Lung (tissue), 12 donors: ENCODE data around the gene DNAH10. TPM values are rescaled to one million over a fixed set of nuclear protein-coding genes. Genes with fewer than 3 reads are reported as not detected.

Source experiments
- ATAC-seq: fragments of 200-7000 bp; cut with Tn5 transposase; one replicate; pipeline ENCODE4 v1.9.1; 2020; ENCODE audit warnings: moderate number of reproducible peaks; ENCODE audit not compliant: insufficient read depth, low FRiP score
- DNase-seq, 3 donors: peaks; one replicate each; pipeline ENCODE4 v3.0.0-alpha.2; 2013 to 2017
- H3K27ac ChIP-seq, 2 donors: one replicate each; pipeline ENCODE4 v1.5.1; 2013; ENCODE audit warnings: mild to moderate bottlenecking in 2 of 2, moderate library complexity in 2 of 2, control low read depth in 1 of 2, inconsistent platforms in 1 of 2, low read depth in 1 of 2, low read length in 1 of 2
- H3K27me3 ChIP-seq, 3 donors: one replicate each; pipeline ENCODE4 v1.5.1; 2013; ENCODE audit warnings: low read length in 2 of 3; ENCODE audit not compliant: control insufficient read depth in 3 of 3, insufficient read depth in 3 of 3
- H3K36me3 ChIP-seq, 4 donors: one replicate each; pipeline ENCODE4 v1.5.1; 2013; ENCODE audit warnings: low read length in 4 of 4, mild to moderate bottlenecking in 1 of 4, moderate library complexity in 1 of 4; ENCODE audit not compliant: control insufficient read depth in 4 of 4, insufficient read depth in 4 of 4
- H3K4me1 ChIP-seq, 5 donors: one replicate each; pipeline ENCODE4 v1.5.1; 2013; ENCODE audit warnings: low read length in 5 of 5, mild to moderate bottlenecking in 2 of 5, moderate library complexity in 1 of 5; ENCODE audit not compliant: control insufficient read depth in 5 of 5, insufficient read depth in 5 of 5
- H3K4me3 ChIP-seq: one replicate; pipeline ENCODE4 v1.5.1; 2013; ENCODE audit warnings: mild to moderate bottlenecking, control low read depth, moderate library complexity
- H3K9ac ChIP-seq, 2 donors: one replicate each; pipeline ENCODE4 v1.5.1; 2013; ENCODE audit warnings: low read length in 2 of 2, control low read depth in 1 of 2; ENCODE audit not compliant: insufficient read depth in 1 of 2
- H3K9me3 ChIP-seq, 4 donors: one replicate each; pipeline ENCODE4 v1.5.1; 2013; ENCODE audit warnings: low read length in 3 of 4, mild to moderate bottlenecking in 1 of 4, moderate library complexity in 1 of 4; ENCODE audit not compliant: control insufficient read depth in 4 of 4, insufficient read depth in 3 of 4
- CTCF ChIP-seq: IDR thresholded peaks from 2 replicates; pipeline ENCODE4 v1.5.1; 2012; ENCODE audit warnings: mild to moderate bottlenecking; ENCODE audit errors: control extremely low read depth, extremely low read depth
- WGBS, 2 donors: extraction: QIAGEN DNeasy Blood & Tissue Kit; methylation state at CpG; one replicate each; pipeline ENCODE4 v1.1.7; 2013; 5-methylcytosine and 5-hydroxymethylcytosine counted together
- polyA plus RNA-seq, 2 donors: library from polyadenylated mRNA; stranded (reverse); fragments of 200-250 nt; gene quantifications; one replicate each; pipeline ENCODE4 v1.2.1, GENCODE V29; 2013
- total RNA-seq, 2 donors: library from RNA; depleted of rRNA in 1 of 2; stranded (reverse); fragments of >200 nt in 1 of 2; gene quantifications; one replicate each; pipeline ENCODE4 v1.2.1, GENCODE V29; 2014 to 2021
- donor health status: control.
- donor health status: control.
- donor health status: Bipolar disorder and iron deficiency.
- donor health status: healthy.
- donor health status: DM: yes; HTN: yes; CAD: no.

The DNAH10 gene
- total and polyA plus RNA-seq, 4 donors: 2.0 to 21.7 (median 9.1) TPM

DNA sequence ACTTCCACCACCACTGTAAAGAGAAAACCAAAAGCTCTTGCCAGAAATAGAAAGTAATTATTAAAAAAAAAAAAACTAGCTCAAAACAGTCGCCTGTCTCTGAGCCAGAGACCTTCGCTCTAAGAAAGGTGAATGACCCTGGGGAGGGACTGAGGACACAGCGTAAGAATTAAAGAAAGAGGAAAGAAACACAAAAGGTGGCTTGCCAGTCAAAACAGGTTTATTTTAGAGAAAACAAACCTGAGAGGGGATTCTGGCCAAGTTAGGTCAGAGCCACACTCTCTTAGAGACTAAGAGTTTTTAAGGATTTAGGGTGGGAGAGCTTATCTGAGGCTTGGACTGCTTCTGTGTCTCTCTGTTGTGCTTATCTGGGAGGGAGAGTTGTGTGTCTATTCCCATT lies 66.0 kb downstream of the DNAH10 start:
- no peaks in the 10 kb centered on the region for H3K4me1 ChIP-seq
- 75 to 80% methylated on average over 3 of the region's 3 CpGs for WGBS, 2 donors
- no peak overlapping the region for H3K9ac ChIP-seq
- DNase-seq: no peak
- peaks cover 0 to 5% (median 1%) of the 10 kb centered on the region in 4 donors for H3K9me3 ChIP-seq
- H3K36me3 ChIP-seq: no peaks in the 10 kb centered on the region
- no peak for TF ChIP-seq CTCF
- H3K27ac ChIP-seq: no peak overlapping the region
- no peak for ATAC-seq
- H3K27me3 ChIP-seq: no peaks in the 10 kb centered on the region
- H3K4me3 ChIP-seq: no peak overlapping the region

DNA sequence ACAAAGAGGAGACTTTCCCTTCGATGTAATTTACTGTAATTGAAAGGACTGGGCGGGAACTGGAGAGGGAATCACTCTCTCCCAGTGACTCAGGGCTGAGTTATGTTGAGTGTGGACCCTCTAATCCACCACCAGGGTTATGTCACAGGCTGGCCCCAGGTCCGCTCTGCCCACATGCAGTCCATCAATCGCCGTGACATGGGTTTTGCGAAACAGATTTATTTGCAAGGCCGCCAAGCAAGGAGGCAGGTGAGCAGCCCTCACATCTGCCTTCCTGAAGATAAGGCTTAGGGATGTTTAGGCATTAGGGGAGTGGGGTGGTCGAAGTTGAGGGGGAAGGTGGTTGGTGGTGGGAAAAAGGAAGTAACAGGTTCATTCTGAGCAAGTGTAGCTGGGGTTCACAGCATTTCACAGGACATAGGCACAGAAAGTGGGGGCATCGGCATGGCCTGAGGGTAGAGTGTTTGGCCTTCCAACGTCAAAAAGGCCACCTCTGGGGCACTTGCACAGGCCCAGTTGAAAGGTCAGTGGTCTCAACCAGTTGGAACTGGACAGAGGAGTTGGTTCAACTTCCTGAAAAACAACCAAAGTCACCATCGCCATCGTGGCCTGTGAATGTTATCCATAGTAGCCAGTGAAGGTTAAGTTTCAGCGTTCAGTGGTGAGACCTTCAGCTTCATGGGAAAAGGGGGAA lies 66.9 kb downstream of the DNAH10 start:
- WGBS, 2 donors: 75 to 80% methylated on average over 13 of the region's 13 CpGs
- TF ChIP-seq CTCF: no peak
- no peaks in the 10 kb centered on the region for H3K36me3 ChIP-seq
- no peak overlapping the region for H3K4me3 ChIP-seq
- no peak overlapping the region for H3K27ac ChIP-seq
- no peaks in the 10 kb centered on the region for H3K27me3 ChIP-seq
- H3K4me1 ChIP-seq: no peaks in the 10 kb centered on the region
- H3K9me3 ChIP-seq: peaks cover 0 to 5% (median 1%) of the 10 kb centered on the region in 4 donors
- ATAC-seq: no peak
- H3K9ac ChIP-seq: no peak overlapping the region
- no peak for DNase-seq

- Histone ChIP-seq H3K4me1 (no peaks in the 10 kb centered on the region), H3K4me3 (no peak overlapping the region), H3K27ac (no peak overlapping the region), H3K36me3 (no peaks in the 10 kb centered on the region), H3K9me3 (peaks cover 0 to 5% (median 2%) of the 10 kb centered on the region in 4 donors), H3K27me3 (no peaks in the 10 kb centered on the region), H3K9ac (no peak overlapping the region)
- ATAC-seq: no peak
- no peak for DNase-seq
- no peak for TF ChIP-seq CTCF
- WGBS, 2 donors: 90 to 95% methylated on average over 10 of the region's 10 CpGs
Measured at GRCh38 chr12:123829561-123829960, 67.5 kb downstream of the DNAH10 start.

DNA sequence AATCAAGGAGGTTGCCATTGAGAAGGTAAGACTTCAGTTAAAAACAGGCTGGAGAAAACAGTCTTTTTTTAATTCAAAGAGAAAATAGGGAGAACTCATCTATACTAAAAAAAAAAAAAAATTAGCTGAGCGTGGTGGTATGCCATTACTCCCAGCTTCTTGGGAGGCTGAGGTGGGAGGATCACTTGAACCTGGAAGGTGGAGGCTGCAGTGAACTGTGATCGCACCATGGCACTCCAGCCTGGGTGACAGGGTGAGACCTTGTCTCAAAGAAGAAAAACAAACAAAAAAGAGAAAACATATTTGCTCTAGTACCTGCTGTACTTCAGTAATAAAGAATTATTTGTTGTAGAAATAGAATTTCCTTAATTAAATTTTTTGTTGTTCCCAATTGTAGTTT lies 68.6 kb downstream of the DNAH10 start:
- Histone ChIP-seq H3K4me3 (no peak overlapping the region), H3K36me3 (no peaks in the 10 kb centered on the region), H3K9me3 (peaks cover 0 to 7% (median 6%) of the 10 kb centered on the region in 4 donors), H3K27me3 (no peaks in the 10 kb centered on the region), H3K9ac (no peak overlapping the region), H3K4me1 (no peaks in the 10 kb centered on the region), H3K27ac (no peak overlapping the region)
- no peak for ATAC-seq
- no peak for TF ChIP-seq CTCF
- DNase-seq: no peak
- WGBS, 2 donors: 95 to 98% methylated on average over 2 of the region's 2 CpGs
